H1 (cell line): ENCODE data around the gene GRM7. TPM values are rescaled to one million over a fixed set of nuclear protein-coding genes. Genes with fewer than 3 reads are reported as not detected.

ENCODE experiments used
- CBX8 ChIP-seq: fragments of 300-800, 300-1000 bp; sonication (generic); IDR thresholded peaks from 2 replicates; pipeline ENCODE4 v1.7.1; 2016; ENCODE audit warnings: low read depth, low read length, borderline replicate concordance
- GTF2F1 ChIP-seq: IDR thresholded peaks from 2 replicates; pipeline ENCODE4 v1.6.1; 2012; ENCODE audit warnings: low read depth, low read length, improper control_type of control experiment, borderline replicate concordance
- HDAC2 ChIP-seq, 2 experiments: fragments of 300-600 bp in 1 of 2; sonication (generic) in 1 of 2; IDR thresholded peaks; 2 replicates each; pipeline ENCODE4 v1.6.1; 2011 to 2012; ENCODE audit warnings: low read depth in 2 of 2, low read length in 2 of 2, mild to moderate bottlenecking in 2 of 2, moderate library complexity in 2 of 2, borderline replicate concordance in 1 of 2, inconsistent platforms in 1 of 2
- SIN3A ChIP-seq, 2 experiments: IDR thresholded peaks in 1 of 2; conservative IDR thresholded peaks in 1 of 2; 2 replicates each; pipeline ENCODE4 v1.6.1; 2011 to 2012; ENCODE audit warnings: low read length in 2 of 2, improper control_type of control experiment in 1 of 2, low read depth in 1 of 2, mild to moderate bottlenecking in 1 of 2
- polyA plus RNA-seq, 7 experiments: library from polyadenylated mRNA; depleted of rRNA in 3 of 7; stranded (reverse) in 5 of 7; unstranded in 2 of 7; fragments of >200 nt in 5 of 7; fragments of 200-250 nt in 2 of 7; gene quantifications; 1 replicate in 5 of 7; 2 replicates in 1 of 7; 4 replicates in 1 of 7; pipeline versions ENCODE4 v1.2.1 to v1.2.3, GENCODE V29; 2011 to 2013; ENCODE audit warnings: missing spikeins in 2 of 7, mixed read lengths in 2 of 7
- total RNA-seq: library from RNA; stranded (reverse); fragmentation: NEBNext Ultra II Directional; extraction: Animal tissue kit (Norgen Biotek cat#: 25700); gene quantifications from 2 replicates; pipeline ENCODE4 v1.2.1, GENCODE V29; 2021

The GRM7 gene
- total and polyA plus RNA-seq, 2 of the 8 experiments (the other 6 are each of a cell fraction or from before 2014, with no cell fraction given): 0.17 to 0.24 TPM

DNA sequence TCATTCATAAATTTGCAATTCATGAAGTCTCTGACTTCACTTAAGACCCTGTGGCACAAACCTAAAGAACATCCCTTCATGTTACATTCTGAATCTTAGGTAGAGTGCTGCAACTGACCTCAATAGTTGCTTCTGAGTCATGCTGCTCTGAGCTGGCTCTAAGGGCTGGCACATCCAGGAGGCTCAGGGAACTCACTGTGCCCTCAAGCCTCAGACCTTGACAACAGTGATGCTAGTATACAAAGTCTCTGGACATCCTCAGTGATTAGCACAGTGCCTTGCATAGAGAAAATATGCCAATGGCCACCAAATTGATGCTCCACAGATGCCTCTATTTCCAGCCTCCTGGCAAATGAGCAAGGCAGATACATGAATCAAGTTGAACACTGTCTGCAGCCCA lies 899.8 kb downstream of the GRM7 start (continued):
- TF ChIP-seq SIN3A (conservative IDR thresholded peaks at IDR 0.05 in 1 of 2, IDR thresholded peaks at IDR 0.05 in 1 of 2; ENCODE audit: low read depth in 1 of 2, low read length in 2 of 2): no peak
- TF ChIP-seq CBX8: no peak
- no peak for TF ChIP-seq HDAC2 (IDR thresholded peaks at IDR 0.05; ENCODE audit: borderline replicate concordance in 1 of 2, low read depth in 2 of 2, low read length in 2 of 2)
- no peak for TF ChIP-seq GTF2F1
